NCI-H1930 (cell line): ENCODE results near the gene RPL4.
"Not testable (repeated sequence)": the region's sequence is repeated elsewhere in the genome, so short reads cannot be mapped to it uniquely, and the experiment has no call there.

Experiments used
- DNase-seq, 2 experiments: peaks; one replicate each; lab custom pipeline; 2025; lab: John Stamatoyannopoulos, UW

RPL4 gene

GRCh38 chr15:66504563-66505429 is at the start of gene RPL4, which contains the start of gene ZWILCH:
Gene RPL4, minus strand, starts transcription at chr15:66504855. Its CDS starts 65 bp downstream, at chr15:66504790.
Gene ZWILCH, plus strand, starts transcription at chr15:66505326. Its CDS starts 13 bp downstream, at chr15:66505339.
- DNase-seq, result peak in 1 of 2 experiments; percentile 54

- DNase-seq, result no peak
Observed at GRCh38 chr15:66545255-66545654, 40.6 kb upstream of the RPL4 start.

GRCh38 chr15:66542896-66543295 is 38.2 kb upstream of the RPL4 start:
- no peak for DNase-seq

- DNase-seq, result no peak
Observed at GRCh38 chr15:66535056-66535455, 30.4 kb upstream of the RPL4 start.

- DNase-seq, result no peak
Observed at GRCh38 chr15:66524838-66525237, 20.2 kb upstream of the RPL4 start.

GRCh38 chr15:66523926-66524325 is 19.3 kb upstream of the RPL4 start:
- DNase-seq, result no peak

- no peak for DNase-seq
Observed at GRCh38 chr15:66515901-66516322, 11.3 kb upstream of the RPL4 start.

GRCh38 chr15:66514586-66514985 is 9.9 kb upstream of the RPL4 start:
- no peak for DNase-seq

GRCh38 chr15:66508293-66508883 is 3.7 kb upstream of the RPL4 start:
- no peak for DNase-seq

GRCh38 chr15:66505818-66506217 is 1.2 kb upstream of the RPL4 start:
- DNase-seq, result no peak

- no peak for DNase-seq
Observed at GRCh38 chr15:66505430-66505811, 766 bp upstream of the RPL4 start.

GRCh38 chr15:66503780-66504562 is 684 bp downstream of the RPL4 start:
- no peak for DNase-seq

GRCh38 chr15:66503041-66503648 is 1.5 kb downstream of the RPL4 start:
- DNase-seq, result not testable (repeated sequence)

- no peak for DNase-seq
Observed at GRCh38 chr15:66502491-66502890, 2.2 kb downstream of the RPL4 start.

GRCh38 chr15:66500346-66500745 is 4.3 kb downstream of the RPL4 start:
- not testable (repeated sequence) for DNase-seq

GRCh38 chr15:66498501-66499386 is 5.9 kb downstream of the RPL4 start:
- DNase-seq, result no peak

- peak; percentile 89 to 94 for DNase-seq
Observed at GRCh38 chr15:66497502-66498455, 6.9 kb downstream of the RPL4 start, which contains the start of gene SNAPC5. Gene SNAPC5, minus strand, starts transcription at chr15:66497762. Its CDS starts 31 bp downstream, at chr15:66497731.

GRCh38 chr15:66496951-66497501 is 7.6 kb downstream of the RPL4 start:
- no peak for DNase-seq

GRCh38 chr15:66494262-66494661 is 10.4 kb downstream of the RPL4 start:
- DNase-seq, result no peak
